ENCODE measurements around the gene FBXO24.

- TF ChIP-seq EP300 (IDR thresholded peaks at IDR 0.05) (no peak), CTCF (IDR thresholded peaks at IDR 0.05) (no peak), POLR2A (IDR thresholded peaks at IDR 0.05) (no peak)
These were observed 21.0 kb upstream of the FBXO24 start for GRCh38 chr7:100565133-100565571.
